ENCODE measurements around the gene CCM2L. TPM values are rescaled to one million over a fixed set of nuclear protein-coding genes. Genes with fewer than 3 reads are reported as not detected.

The CCM2L gene
- total RNA-seq, 1 donor from 2014 or later: 0.75 TPM

GRCh38 chr20:31974951-31975487, 35.2 kb upstream of the CCM2L start:
- Histone ChIP-seq H2AFZ (replicated peaks) (no peak overlapping the region), H3K9me3 (ENCODE audit: low read depth) (no peaks in the 10 kb centered on the region), H3K9ac (no peak overlapping the region), H4K20me1 (ENCODE audit: low read depth) (peaks cover 25% of the 10 kb centered on the region), H3K4me1 (peaks cover 42% of the 10 kb centered on the region), H3K79me2 (ENCODE audit: low read depth) (no peaks in the 10 kb centered on the region), H3F3A (ENCODE audit: low read depth) (peaks cover 54% of the 10 kb centered on the region), H3K4me2 (peak overlapping the region; percentile 73), H3K27me3 (peaks cover 30% of the 10 kb centered on the region), H3K36me3 (no peaks in the 10 kb centered on the region), H3K27ac (peak overlapping the region; percentile 60), H3K4me3 (peak overlapping the region; percentile 26)
- DNase-seq (ENCODE audit: low spot score): peak; percentile 84
- H3K27ac Mint-ChIP-seq: peak overlapping the region; percentile 67
- no peaks in the 10 kb centered on the region for H3K36me3 Mint-ChIP-seq
- peaks cover 32% of the 10 kb centered on the region for H3K4me1 Mint-ChIP-seq
- no peaks in the 10 kb centered on the region for H3K9me3 Mint-ChIP-seq
- H3K27me3 Mint-ChIP-seq (ENCODE audit: insufficient read depth, low read depth): peaks cover 27% of the 10 kb centered on the region
- H3K4me3 Mint-ChIP-seq: peak overlapping the region; percentile 61
- TF ChIP-seq EZH2phosphoT487 (IDR thresholded peaks at IDR 0.05) (no peak), CTCF (IDR thresholded peaks at IDR 0.05) (no peak), EZH2 (IDR thresholded peaks at IDR 0.05) (no peak)

DNA sequence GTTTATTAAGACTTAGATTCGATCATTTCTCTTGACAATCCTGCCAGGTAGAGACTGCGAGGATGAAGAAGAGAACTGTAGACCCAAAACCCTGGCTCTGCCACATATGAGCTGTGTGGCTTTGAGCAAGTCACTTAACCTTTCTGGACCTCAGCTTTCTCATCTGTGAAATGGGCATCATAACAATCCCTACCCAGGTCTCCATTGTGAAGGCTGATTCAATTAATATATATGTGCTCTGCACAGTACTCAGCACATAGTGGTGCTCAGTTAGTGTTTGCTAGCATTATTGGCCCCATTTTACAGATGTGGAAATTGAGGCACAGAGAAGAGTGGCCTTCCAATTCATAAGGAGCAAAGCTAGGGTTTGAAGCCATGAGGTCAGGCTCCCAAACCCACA, 34.4 kb upstream of the CCM2L start:
- Mint-ChIP-seq H3K9me3 (no peaks in the 10 kb centered on the region), H3K27ac (no peak overlapping the region), H3K36me3 (no peaks in the 10 kb centered on the region), H3K4me3 (no peak overlapping the region), H3K27me3 (ENCODE audit: insufficient read depth, low read depth) (peaks cover 24% of the 10 kb centered on the region), H3K4me1 (peaks cover 32% of the 10 kb centered on the region)
- peaks cover 21% of the 10 kb centered on the region for H3K27me3 ChIP-seq
- no peaks in the 10 kb centered on the region for H3K9me3 ChIP-seq (ENCODE audit: low read depth)
- H3F3A ChIP-seq (ENCODE audit: low read depth): peaks cover 54% of the 10 kb centered on the region
- H3K9ac ChIP-seq: no peak overlapping the region
- DNase-seq (ENCODE audit: low spot score): no peak
- no peaks in the 10 kb centered on the region for H3K36me3 ChIP-seq
- H3K4me1 ChIP-seq: peaks cover 42% of the 10 kb centered on the region
- no peak for TF ChIP-seq EZH2 (IDR thresholded peaks at IDR 0.05)
- no peak for TF ChIP-seq EZH2phosphoT487 (IDR thresholded peaks at IDR 0.05)
- no peak for TF ChIP-seq CTCF (IDR thresholded peaks at IDR 0.05)
- H3K4me2 ChIP-seq: peak overlapping the region; percentile 73
- no peak overlapping the region for H3K4me3 ChIP-seq
- H2AFZ ChIP-seq (replicated peaks): no peak overlapping the region
- H3K27ac ChIP-seq: no peak overlapping the region
- H3K79me2 ChIP-seq (ENCODE audit: low read depth): no peaks in the 10 kb centered on the region
- peaks cover 22% of the 10 kb centered on the region for H4K20me1 ChIP-seq (ENCODE audit: low read depth)

DNA sequence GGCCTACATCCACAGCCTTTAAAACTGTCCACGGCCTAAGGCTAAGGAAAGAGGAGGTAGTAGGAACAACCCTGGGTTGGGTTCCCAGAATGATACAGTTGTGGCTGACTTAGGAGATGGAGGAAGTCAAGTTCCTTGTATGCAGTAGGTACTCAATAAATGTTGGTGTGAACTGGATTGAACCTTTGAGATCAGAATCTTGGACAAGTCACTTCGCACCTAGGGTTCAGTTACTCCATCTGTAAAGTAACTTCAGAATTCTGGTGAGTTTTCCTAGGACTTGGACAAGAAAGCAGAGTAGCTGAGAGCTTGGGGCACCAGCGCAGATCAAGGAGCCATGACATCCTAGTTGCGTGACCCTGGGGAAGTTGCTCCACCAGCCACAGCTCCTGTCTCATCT, 33.2 kb upstream of the CCM2L start:
- H2AFZ ChIP-seq (replicated peaks): no peak overlapping the region
- Mint-ChIP-seq H3K27ac (no peak overlapping the region), H3K4me3 (no peak overlapping the region), H3K9me3 (no peaks in the 10 kb centered on the region), H3K4me1 (peaks cover 32% of the 10 kb centered on the region), H3K36me3 (no peaks in the 10 kb centered on the region), H3K27me3 (ENCODE audit: insufficient read depth, low read depth) (peaks cover 27% of the 10 kb centered on the region)
- no peaks in the 10 kb centered on the region for H3K9me3 ChIP-seq (ENCODE audit: low read depth)
- no peak overlapping the region for H3K4me2 ChIP-seq
- H3K79me2 ChIP-seq (ENCODE audit: low read depth): no peaks in the 10 kb centered on the region
- peaks cover 13% of the 10 kb centered on the region for H4K20me1 ChIP-seq (ENCODE audit: low read depth)
- H3K4me3 ChIP-seq: no peak overlapping the region
- no peaks in the 10 kb centered on the region for H3K36me3 ChIP-seq
- no peak for DNase-seq (ENCODE audit: low spot score)
- H3K9ac ChIP-seq: no peak overlapping the region
- H3K4me1 ChIP-seq: peaks cover 36% of the 10 kb centered on the region
- no peak for TF ChIP-seq EZH2phosphoT487 (IDR thresholded peaks at IDR 0.05)
- TF ChIP-seq EZH2 (IDR thresholded peaks at IDR 0.05): no peak
- TF ChIP-seq CTCF (IDR thresholded peaks at IDR 0.05): no peak
- H3K27me3 ChIP-seq: peaks cover 9% of the 10 kb centered on the region
- H3F3A ChIP-seq (ENCODE audit: low read depth): peaks cover 49% of the 10 kb centered on the region
- H3K27ac ChIP-seq: no peak overlapping the region
